Nephron (organoid): ENCODE measurements around the gene TRAF5.
"Not testable (repeated sequence)": the region's sequence is repeated elsewhere in the genome, so short reads cannot be mapped to it uniquely, and the experiment has no call there.

Source experiments
- H3K27ac Mint-ChIP-seq, 3 experiments: 2 replicates each; pipeline ENCODE4 v1.8.0; 2020; ENCODE audit warnings: mixed read lengths in 3 of 3, mild to moderate bottlenecking in 2 of 3, moderate library complexity in 1 of 3
- H3K27me3 Mint-ChIP-seq: 2 replicates; pipeline ENCODE4 v1.8.0; 2021; ENCODE audit warnings: low read depth, mild to moderate bottlenecking, moderate library complexity, mixed read lengths
- H3K36me3 Mint-ChIP-seq: 2 replicates; pipeline ENCODE4 v1.8.0; 2020; ENCODE audit warnings: low read depth, mixed read lengths
- H3K4me1 Mint-ChIP-seq: 2 replicates; pipeline ENCODE4 v1.8.0; 2020; ENCODE audit warnings: mixed read lengths
- H3K4me3 Mint-ChIP-seq, 3 experiments: 2 replicates each; pipeline ENCODE4 v1.8.0; 2020; ENCODE audit warnings: mild to moderate bottlenecking in 3 of 3, mixed read lengths in 3 of 3, moderate library complexity in 2 of 3
- H3K9me3 Mint-ChIP-seq: 2 replicates; pipeline ENCODE4 v1.8.0; 2020; ENCODE audit warnings: mixed read lengths
- TF ChIP-seq, protein P1 (sequence below), 3 experiments: fragments of 200-600 bp; sonication (generic); IDR thresholded peaks; one replicate each; pipeline ENCODE4 v1.5.0; 2021; ENCODE audit warnings: antibody characterized with exemption in 3 of 3; ENCODE audit not compliant: unreplicated experiment in 3 of 3

The TRAF5 gene

DNA sequence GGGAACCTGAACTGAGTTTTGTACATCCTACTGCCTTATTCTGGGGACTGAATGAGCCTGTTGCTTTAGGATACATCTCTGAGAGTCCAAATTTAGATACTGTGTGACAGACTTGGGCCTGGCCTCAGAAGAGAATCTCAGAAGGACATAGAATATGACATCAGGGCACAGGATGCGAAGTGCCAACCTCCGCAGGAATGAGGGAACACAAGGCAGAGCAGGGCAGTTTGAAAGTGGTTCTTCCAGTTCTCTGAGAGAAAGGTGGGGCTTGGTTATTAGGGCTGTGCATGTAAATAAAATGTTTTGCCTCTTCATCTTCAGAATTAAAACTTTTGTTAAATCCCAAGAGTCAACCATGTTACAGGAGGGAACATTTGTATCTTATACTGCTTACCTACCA lies 23.1 kb downstream of the TRAF5 start:
- Mint-ChIP-seq H3K36me3 (peaks cover 13% of the 10 kb centered on the region), H3K27me3 (no peaks in the 10 kb centered on the region), H3K4me3 (no peak overlapping the region), H3K9me3 (peaks cover 16% of the 10 kb centered on the region), H3K4me1 (peaks cover 35% of the 10 kb centered on the region), H3K27ac (no peak overlapping the region)
- TF ChIP-seq, protein P1, sequence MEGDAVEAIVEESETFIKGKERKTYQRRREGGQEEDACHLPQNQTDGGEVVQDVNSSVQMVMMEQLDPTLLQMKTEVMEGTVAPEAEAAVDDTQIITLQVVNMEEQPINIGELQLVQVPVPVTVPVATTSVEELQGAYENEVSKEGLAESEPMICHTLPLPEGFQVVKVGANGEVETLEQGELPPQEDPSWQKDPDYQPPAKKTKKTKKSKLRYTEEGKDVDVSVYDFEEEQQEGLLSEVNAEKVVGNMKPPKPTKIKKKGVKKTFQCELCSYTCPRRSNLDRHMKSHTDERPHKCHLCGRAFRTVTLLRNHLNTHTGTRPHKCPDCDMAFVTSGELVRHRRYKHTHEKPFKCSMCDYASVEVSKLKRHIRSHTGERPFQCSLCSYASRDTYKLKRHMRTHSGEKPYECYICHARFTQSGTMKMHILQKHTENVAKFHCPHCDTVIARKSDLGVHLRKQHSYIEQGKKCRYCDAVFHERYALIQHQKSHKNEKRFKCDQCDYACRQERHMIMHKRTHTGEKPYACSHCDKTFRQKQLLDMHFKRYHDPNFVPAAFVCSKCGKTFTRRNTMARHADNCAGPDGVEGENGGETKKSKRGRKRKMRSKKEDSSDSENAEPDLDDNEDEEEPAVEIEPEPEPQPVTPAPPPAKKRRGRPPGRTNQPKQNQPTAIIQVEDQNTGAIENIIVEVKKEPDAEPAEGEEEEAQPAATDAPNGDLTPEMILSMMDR (IDR thresholded peaks at IDR 0.05; ENCODE audit: unreplicated experiment in 3 of 3): no peak

GRCh38 chr1:211352055-211352454 lies 25.4 kb downstream of the TRAF5 start:
- H3K27me3 Mint-ChIP-seq, H3K27ac Mint-ChIP-seq, H3K4me3 Mint-ChIP-seq: not testable (repeated sequence)
- Mint-ChIP-seq H3K36me3 (peaks cover 17% of the 10 kb centered on the region), H3K9me3 (peaks cover 16% of the 10 kb centered on the region), H3K4me1 (peaks cover 25% of the 10 kb centered on the region)

DNA sequence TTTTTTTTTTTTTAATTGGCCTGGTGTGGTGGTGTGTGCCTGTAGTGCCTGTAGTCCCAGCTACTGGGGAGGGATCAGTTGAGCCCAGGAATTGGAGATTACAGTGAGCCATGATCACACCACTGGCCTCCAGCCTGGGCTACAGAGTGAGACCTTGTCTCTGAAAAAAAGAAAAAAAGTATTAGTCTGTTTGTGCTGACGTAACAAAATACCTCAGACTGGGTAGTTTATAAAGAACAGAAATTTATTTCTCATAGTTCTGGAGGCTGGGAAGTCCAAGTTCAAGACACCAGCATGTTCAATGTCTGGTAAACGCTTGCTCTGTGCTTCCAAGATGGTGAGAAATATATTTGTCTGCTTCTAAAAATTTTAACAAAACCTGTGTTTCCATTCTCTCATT lies 25.8 kb downstream of the TRAF5 start:
- Mint-ChIP-seq H3K27me3 (no peaks in the 10 kb centered on the region), H3K9me3 (peaks cover 16% of the 10 kb centered on the region), H3K4me3 (no peak overlapping the region), H3K36me3 (peaks cover 17% of the 10 kb centered on the region), H3K4me1 (peaks cover 20% of the 10 kb centered on the region), H3K27ac (no peak overlapping the region)
- TF ChIP-seq, protein P1 (IDR thresholded peaks at IDR 0.05; ENCODE audit: unreplicated experiment in 3 of 3): no peak

GRCh38 chr1:211352985-211353515 lies 26.4 kb downstream of the TRAF5 start:
- Mint-ChIP-seq H3K36me3 (peaks cover 17% of the 10 kb centered on the region), H3K4me3 (no peak overlapping the region), H3K9me3 (peaks cover 16% of the 10 kb centered on the region), H3K27me3 (no peaks in the 10 kb centered on the region), H3K4me1 (peaks cover 15% of the 10 kb centered on the region), H3K27ac (no peak overlapping the region)
- TF ChIP-seq, protein P1 (IDR thresholded peaks at IDR 0.05; ENCODE audit: unreplicated experiment in 3 of 3): peak in 1 of 3 experiments; percentile 32

DNA sequence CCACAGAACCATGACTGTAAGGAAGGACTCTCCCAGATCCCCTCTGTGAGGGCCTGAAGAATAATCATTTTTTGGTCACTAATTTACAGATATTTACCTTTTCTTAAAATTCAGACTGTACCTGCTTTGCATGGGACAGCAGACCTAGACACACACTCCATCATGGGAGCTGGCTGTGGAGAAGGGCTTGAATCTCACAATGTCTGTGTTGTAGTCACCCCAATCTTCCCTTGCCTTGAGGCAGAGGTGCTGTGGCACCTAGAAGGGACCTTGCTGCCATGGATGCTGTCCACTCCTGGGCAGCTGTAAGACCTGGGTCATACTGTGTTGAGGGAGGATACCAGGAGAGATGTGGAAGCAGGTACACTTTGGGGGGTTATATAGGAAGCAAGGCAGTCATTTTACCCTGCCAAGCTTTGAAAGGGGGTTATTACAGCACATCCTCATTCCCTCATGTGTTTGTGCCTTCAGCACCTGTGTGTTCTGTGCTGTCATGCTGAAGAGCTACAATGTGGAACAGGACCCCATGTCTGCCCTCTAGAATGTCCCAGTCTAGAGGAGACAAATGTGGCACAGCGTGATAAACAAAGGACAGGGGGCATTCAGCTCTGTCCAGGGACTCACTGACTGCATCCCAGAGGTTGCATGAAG lies 27.1 kb downstream of the TRAF5 start:
- TF ChIP-seq, protein P1 (IDR thresholded peaks at IDR 0.05; ENCODE audit: unreplicated experiment in 3 of 3): no peak
- Mint-ChIP-seq H3K4me3 (no peak overlapping the region), H3K9me3 (peaks cover 16% of the 10 kb centered on the region), H3K4me1 (peaks cover 9% of the 10 kb centered on the region), H3K36me3 (peaks cover 17% of the 10 kb centered on the region), H3K27me3 (no peaks in the 10 kb centered on the region), H3K27ac (no peak overlapping the region)

- Mint-ChIP-seq H3K4me3 (no peak overlapping the region), H3K36me3 (peaks cover 21% of the 10 kb centered on the region), H3K9me3 (peaks cover 14% of the 10 kb centered on the region), H3K27me3 (no peaks in the 10 kb centered on the region), H3K27ac (no peak overlapping the region), H3K4me1 (no peaks in the 10 kb centered on the region)
- TF ChIP-seq, protein P1 (IDR thresholded peaks at IDR 0.05; ENCODE audit: unreplicated experiment in 3 of 3): no peak
Observed at GRCh38 chr1:211355873-211356272, 29.2 kb downstream of the TRAF5 start.
